ENCODE data around the gene MAPRE2.

MAPRE2 gene

GRCh38 chr18:35062408-35062807, 21.2 kb downstream of the MAPRE2 start:
- peaks cover 11% of the 10 kb centered on the region for H3K4me1 Mint-ChIP-seq (ENCODE audit: low read depth)
- H3K36me3 Mint-ChIP-seq (ENCODE audit: low read depth), result peaks cover 1% of the 10 kb centered on the region
- no peaks in the 10 kb centered on the region for H3K9me3 Mint-ChIP-seq
- no peaks in the 10 kb centered on the region for H3K27me3 Mint-ChIP-seq (ENCODE audit: low read depth)
- H3K27ac Mint-ChIP-seq, result no peak overlapping the region
- H3K4me3 Mint-ChIP-seq, result no peak overlapping the region

GRCh38 chr18:35063875-35064690, 22.9 kb downstream of the MAPRE2 start:
- Mint-ChIP-seq H3K27me3 (ENCODE audit: low read depth) (no peaks in the 10 kb centered on the region), H3K27ac (no peak overlapping the region), H3K4me3 (no peak overlapping the region), H3K9me3 (no peaks in the 10 kb centered on the region), H3K36me3 (ENCODE audit: low read depth) (peaks cover 1% of the 10 kb centered on the region), H3K4me1 (ENCODE audit: low read depth) (peaks cover 11% of the 10 kb centered on the region)

GRCh38 chr18:35067454-35067853, 26.2 kb downstream of the MAPRE2 start:
- Mint-ChIP-seq H3K27ac (no peak overlapping the region), H3K4me3 (no peak overlapping the region), H3K27me3 (ENCODE audit: low read depth) (no peaks in the 10 kb centered on the region), H3K4me1 (ENCODE audit: low read depth) (peaks cover 7% of the 10 kb centered on the region), H3K36me3 (ENCODE audit: low read depth) (peaks cover 15% of the 10 kb centered on the region), H3K9me3 (no peaks in the 10 kb centered on the region)

GRCh38 chr18:35071819-35072247, 30.6 kb downstream of the MAPRE2 start:
- H3K27ac Mint-ChIP-seq, result no peak overlapping the region

GRCh38 chr18:35072616-35073015, 31.4 kb downstream of the MAPRE2 start:
- peaks cover 24% of the 10 kb centered on the region for H3K36me3 Mint-ChIP-seq (ENCODE audit: low read depth)
- H3K9me3 Mint-ChIP-seq, result no peaks in the 10 kb centered on the region
- no peak overlapping the region for H3K4me3 Mint-ChIP-seq
- no peak overlapping the region for H3K27ac Mint-ChIP-seq
- no peaks in the 10 kb centered on the region for H3K27me3 Mint-ChIP-seq (ENCODE audit: low read depth)
- H3K4me1 Mint-ChIP-seq (ENCODE audit: low read depth), result peaks cover 8% of the 10 kb centered on the region

More at GRCh38 chr18:35071819-35072247, 30.6 kb downstream of the MAPRE2 start:
- Mint-ChIP-seq H3K4me3 (no peak overlapping the region), H3K36me3 (ENCODE audit: low read depth) (peaks cover 20% of the 10 kb centered on the region), H3K4me1 (ENCODE audit: low read depth) (peaks cover 13% of the 10 kb centered on the region), H3K9me3 (no peaks in the 10 kb centered on the region), H3K27me3 (ENCODE audit: low read depth) (no peaks in the 10 kb centered on the region)

GRCh38 chr18:35073186-35074105, 32.2 kb downstream of the MAPRE2 start:
- Mint-ChIP-seq H3K27ac (no peak overlapping the region), H3K4me1 (ENCODE audit: low read depth) (peaks cover 8% of the 10 kb centered on the region), H3K9me3 (no peaks in the 10 kb centered on the region), H3K4me3 (no peak overlapping the region), H3K27me3 (ENCODE audit: low read depth) (no peaks in the 10 kb centered on the region), H3K36me3 (ENCODE audit: low read depth) (peaks cover 24% of the 10 kb centered on the region)

GRCh38 chr18:35074581-35074980, 33.4 kb downstream of the MAPRE2 start:
- Mint-ChIP-seq H3K36me3 (ENCODE audit: low read depth) (peaks cover 24% of the 10 kb centered on the region), H3K4me1 (ENCODE audit: low read depth) (peaks cover 8% of the 10 kb centered on the region), H3K27ac (no peak overlapping the region), H3K9me3 (no peaks in the 10 kb centered on the region), H3K27me3 (ENCODE audit: low read depth) (no peaks in the 10 kb centered on the region), H3K4me3 (no peak overlapping the region)

- H3K27ac Mint-ChIP-seq, result no peak overlapping the region
- no peak overlapping the region for H3K4me3 Mint-ChIP-seq
- no peaks in the 10 kb centered on the region for H3K27me3 Mint-ChIP-seq (ENCODE audit: low read depth)
- H3K9me3 Mint-ChIP-seq, result no peaks in the 10 kb centered on the region
- peaks cover 22% of the 10 kb centered on the region for H3K36me3 Mint-ChIP-seq (ENCODE audit: low read depth)
- peaks cover 8% of the 10 kb centered on the region for H3K4me1 Mint-ChIP-seq (ENCODE audit: low read depth)
Observed at GRCh38 chr18:35075132-35075531, 33.9 kb downstream of the MAPRE2 start.

GRCh38 chr18:35076135-35076924, 35.1 kb downstream of the MAPRE2 start:
- Mint-ChIP-seq H3K27me3 (ENCODE audit: low read depth) (no peaks in the 10 kb centered on the region), H3K27ac (no peak overlapping the region), H3K36me3 (ENCODE audit: low read depth) (peaks cover 17% of the 10 kb centered on the region), H3K4me3 (no peak overlapping the region), H3K4me1 (ENCODE audit: low read depth) (peaks cover 8% of the 10 kb centered on the region), H3K9me3 (no peaks in the 10 kb centered on the region)

GRCh38 chr18:35077937-35078336, 36.7 kb downstream of the MAPRE2 start:
- Mint-ChIP-seq H3K4me3 (no peak overlapping the region), H3K27me3 (ENCODE audit: low read depth) (no peaks in the 10 kb centered on the region), H3K36me3 (ENCODE audit: low read depth) (peaks cover 9% of the 10 kb centered on the region), H3K9me3 (no peaks in the 10 kb centered on the region), H3K27ac (no peak overlapping the region), H3K4me1 (ENCODE audit: low read depth) (peaks cover 6% of the 10 kb centered on the region)

GRCh38 chr18:35080058-35080457, 38.8 kb downstream of the MAPRE2 start:
- Mint-ChIP-seq H3K9me3 (no peaks in the 10 kb centered on the region), H3K4me1 (ENCODE audit: low read depth) (peaks cover 4% of the 10 kb centered on the region), H3K27ac (no peak overlapping the region), H3K36me3 (ENCODE audit: low read depth) (peaks cover 4% of the 10 kb centered on the region), H3K4me3 (no peak overlapping the region), H3K27me3 (ENCODE audit: low read depth) (no peaks in the 10 kb centered on the region)

GRCh38 chr18:35083174-35083712, 42.0 kb downstream of the MAPRE2 start:
- Mint-ChIP-seq H3K9me3 (no peaks in the 10 kb centered on the region), H3K4me3 (no peak overlapping the region), H3K4me1 (ENCODE audit: low read depth) (peaks cover 2% of the 10 kb centered on the region), H3K27me3 (ENCODE audit: low read depth) (no peaks in the 10 kb centered on the region), H3K27ac (no peak overlapping the region), H3K36me3 (ENCODE audit: low read depth) (peaks cover 2% of the 10 kb centered on the region)

- peaks cover 5% of the 10 kb centered on the region for H3K36me3 Mint-ChIP-seq (ENCODE audit: low read depth)
- H3K9me3 Mint-ChIP-seq, result no peaks in the 10 kb centered on the region
- peaks cover 4% of the 10 kb centered on the region for H3K4me1 Mint-ChIP-seq (ENCODE audit: low read depth)
- H3K4me3 Mint-ChIP-seq, result no peak overlapping the region
- no peaks in the 10 kb centered on the region for H3K27me3 Mint-ChIP-seq (ENCODE audit: low read depth)
- H3K27ac Mint-ChIP-seq, result no peak overlapping the region
Observed at GRCh38 chr18:35084494-35085449, 43.6 kb downstream of the MAPRE2 start.

Measured in T-helper 1 cell treated with Interleukin-12 subunit alpha and Interleukin-12 subunit beta and Interleukin-4 antibody, amounts not matched to agents 30 μg/mL and 1 μg/mL, for 36 hours (primary cell).